K562 (cell line): ENCODE measurements around the gene DARS1. TPM values are rescaled to one million over a fixed set of nuclear protein-coding genes. Genes with fewer than 3 reads are reported as not detected.

Experiments
- CHD7 ChIP-seq: fragments of 200-600 bp; sonication (generic); IDR thresholded peaks from one replicate; pipeline ENCODE4 v1.6.1; 2012; ENCODE audit warnings: mild to moderate bottlenecking, low read depth, low read length, inconsistent platforms
- CSDE1 ChIP-seq, 2 experiments: fragments of 450-650 bp; IDR thresholded peaks; 2 replicates each; pipeline ENCODE4 v1.6.1; 2016; ENCODE audit warnings: mild to moderate bottlenecking in 1 of 2
- ETV5 ChIP-seq: sonication (generic); formaldehyde crosslinking; IDR thresholded peaks from 2 replicates; pipeline ENCODE4 v1.4.0; 2020; ENCODE audit warnings: low read depth, mild to moderate bottlenecking, missing genetic modification reagents
- GTF2F1 ChIP-seq: IDR thresholded peaks from 2 replicates; pipeline ENCODE4 v1.6.1; 2011; ENCODE audit warnings: low read depth, low read length, improper control_type of control experiment
- MCM3 ChIP-seq: fragments of 450-650 bp; IDR thresholded peaks from 2 replicates; pipeline ENCODE4 v1.6.1; 2016
- NCOA6 ChIP-seq: fragments of 450-650 bp; IDR thresholded peaks from 2 replicates; pipeline ENCODE4 v1.6.1; 2017; ENCODE audit warnings: mild to moderate bottlenecking
- NFYB ChIP-seq: IDR thresholded peaks from 2 replicates; pipeline ENCODE4 v1.6.1; 2011; ENCODE audit warnings: mild to moderate bottlenecking, moderate library complexity; ENCODE audit not compliant: insufficient read length; ENCODE audit errors: extremely low read depth
- NR2C2 ChIP-seq, 2 experiments: fragments of 200-800 bp in 1 of 2; sonication (Bioruptor generic) in 1 of 2; sonication (generic) in 1 of 2; formaldehyde crosslinking in 1 of 2; IDR thresholded peaks; 2 replicates each; pipeline versions ENCODE4 v1.6.1 to v1.8.0; 2016 to 2022; ENCODE audit warnings: mild to moderate bottlenecking in 1 of 2, missing compliant biosample characterization in 1 of 2, missing genetic modification characterization in 1 of 2, missing genetic modification reagents in 1 of 2
- PTBP1 ChIP-seq: fragments of 200-400 bp; formaldehyde crosslinking; IDR thresholded peaks from 2 replicates; pipeline ENCODE4 v1.6.1; 2017; ENCODE audit warnings: low read depth, low read length
- SRSF3 ChIP-seq: fragments of 200-400 bp; formaldehyde crosslinking; IDR thresholded peaks from 2 replicates; pipeline ENCODE4 v1.6.1; 2016; ENCODE audit warnings: mild to moderate bottlenecking, low read length, moderate library complexity; ENCODE audit not compliant: insufficient read depth
- SUPT5H ChIP-seq: fragments of 450-650 bp; IDR thresholded peaks from 2 replicates; pipeline ENCODE4 v1.6.1; 2016
- ZNF12 ChIP-seq: sonication (generic); formaldehyde crosslinking; IDR thresholded peaks from 2 replicates; pipeline ENCODE4 v1.4.0; 2020; ENCODE audit warnings: mild to moderate bottlenecking, missing genetic modification reagents
- ZNF121 ChIP-seq: sonication (generic); formaldehyde crosslinking; conservative IDR thresholded peaks from 2 replicates; pipeline ENCODE4 v1.8.0; 2022; ENCODE audit warnings: missing genetic modification reagents
- ZNF133 ChIP-seq: fragments of 250-450 bp; sonication (Bioruptor Pico); IDR thresholded peaks from 2 replicates; pipeline ENCODE4 v1.4.0; 2020; ENCODE audit warnings: mild to moderate bottlenecking
- polyA plus RNA-seq, 8 experiments: library from polyadenylated mRNA; depleted of rRNA in 4 of 8; stranded (reverse) in 5 of 8; unstranded in 3 of 8; fragments of >200 nt; fragmentation: Nextera tagmentation in 2 of 8; fragmentation: Illumina TruSeq in 1 of 8; extraction: Ambion mirVana in 2 of 8; extraction: Trizol in 1 of 8; gene quantifications; 2 replicates each; pipeline versions ENCODE4 v1.2.1 to v1.2.3, GENCODE V29; 2011 to 2014; ENCODE audit warnings: inconsistent platforms in 1 of 8, missing spikeins in 1 of 8
- total RNA-seq, 7 experiments: library from RNA; depleted of rRNA in 6 of 7; stranded (reverse); fragments of >200 nt in 6 of 7; fragmentation: Illumina TruSeq in 2 of 7; extraction: Trizol in 2 of 7; gene quantifications; 2 replicates each; pipeline versions ENCODE4 v1.2.1 to v1.2.3, GENCODE V29; 2011 to 2021; ENCODE audit warnings: low replicate concordance in 1 of 7

Gene DARS1
- total and polyA plus RNA-seq, 9 of the 15 experiments (the other 6 are each of a cell fraction or from before 2014, with no cell fraction given), result 91.5 to 239 (median 98.0) TPM

GRCh38 chr2:135985018-135985825, at the start of gene DARS1 (continued):
- no peak for TF ChIP-seq NR2C2 (CRISPR knock-in tag; IDR thresholded peaks at IDR 0.05)
- TF ChIP-seq NR2C2 (tag; IDR thresholded peaks at IDR 0.05), result peak; percentile 92
- TF ChIP-seq ZNF133 (CRISPR knock-in tag), result no peak
- no peak for TF ChIP-seq NFYB
- TF ChIP-seq ZNF12, result peak; percentile 67; the same call in 1 of the 2 replicates
- TF ChIP-seq MCM3, result no peak
- TF ChIP-seq ETV5 (CRISPR knock-in tag), result peak; percentile 87
- TF ChIP-seq CHD7, result no peak
- TF ChIP-seq CSDE1 (IDR thresholded peaks at IDR 0.05), result no peak; a peak in 1 of 4 replicates
- no peak; the same call in 1 of the 2 replicates for TF ChIP-seq GTF2F1
- no peak for TF ChIP-seq PTBP1
- no peak for TF ChIP-seq NCOA6
- TF ChIP-seq ZNF121 (CRISPR knock-in tag), result no peak
- TF ChIP-seq SRSF3, result 0 out of 2 replicates have a peak, but pooled peaks have one; percentile 57
- peak; percentile 89 for TF ChIP-seq SUPT5H
